Measurements from ENCODE around the gene MAT2B.

DNA sequence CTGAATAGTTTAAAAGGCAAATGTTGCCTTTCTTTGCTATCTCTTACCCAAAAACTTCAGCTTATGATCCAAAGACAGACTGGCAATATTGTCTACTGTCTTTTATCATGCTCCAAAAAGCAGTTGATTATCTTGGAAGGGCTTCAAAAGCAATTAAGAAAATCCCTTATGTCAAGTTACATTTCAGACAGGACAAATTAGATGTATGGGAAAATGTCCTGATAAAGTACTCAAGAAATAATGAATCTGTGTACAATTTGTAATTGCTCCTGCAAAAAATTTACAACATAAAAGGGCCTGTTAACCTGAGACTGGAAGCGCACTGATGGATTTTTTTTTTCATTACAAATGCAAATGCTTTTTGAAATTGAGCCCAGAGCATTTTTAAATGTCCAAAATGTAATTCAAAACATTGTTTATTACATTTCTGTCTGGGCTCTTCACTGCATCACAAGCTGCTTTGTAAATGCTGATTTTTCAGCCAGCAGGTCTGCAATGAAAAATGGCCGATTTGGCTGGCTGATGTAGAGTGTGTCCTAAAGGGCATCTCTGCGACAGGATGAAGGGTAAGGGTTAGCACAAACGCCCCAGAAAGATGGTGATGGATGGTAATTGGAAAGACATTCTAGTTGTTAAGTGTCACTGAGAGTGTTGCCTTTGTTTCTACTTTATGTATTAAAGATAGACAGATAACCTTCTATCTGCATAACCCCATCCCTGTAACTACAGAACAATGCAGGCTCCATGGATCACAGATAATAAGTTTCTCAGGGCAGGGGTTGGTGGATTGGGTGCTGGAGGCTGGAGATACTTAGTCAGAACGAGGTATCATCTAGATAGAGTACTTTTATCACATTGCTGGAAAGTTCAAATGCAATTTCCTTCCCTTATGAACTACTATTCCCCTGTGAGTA, 27.0 kb downstream of the MAT2B start:
- no peak for TF ChIP-seq ZNF354C (tag by site-specific recombination; IDR thresholded peaks at IDR 0.05; ENCODE audit: borderline replicate concordance, low read depth)
- TF ChIP-seq, protein P1, sequence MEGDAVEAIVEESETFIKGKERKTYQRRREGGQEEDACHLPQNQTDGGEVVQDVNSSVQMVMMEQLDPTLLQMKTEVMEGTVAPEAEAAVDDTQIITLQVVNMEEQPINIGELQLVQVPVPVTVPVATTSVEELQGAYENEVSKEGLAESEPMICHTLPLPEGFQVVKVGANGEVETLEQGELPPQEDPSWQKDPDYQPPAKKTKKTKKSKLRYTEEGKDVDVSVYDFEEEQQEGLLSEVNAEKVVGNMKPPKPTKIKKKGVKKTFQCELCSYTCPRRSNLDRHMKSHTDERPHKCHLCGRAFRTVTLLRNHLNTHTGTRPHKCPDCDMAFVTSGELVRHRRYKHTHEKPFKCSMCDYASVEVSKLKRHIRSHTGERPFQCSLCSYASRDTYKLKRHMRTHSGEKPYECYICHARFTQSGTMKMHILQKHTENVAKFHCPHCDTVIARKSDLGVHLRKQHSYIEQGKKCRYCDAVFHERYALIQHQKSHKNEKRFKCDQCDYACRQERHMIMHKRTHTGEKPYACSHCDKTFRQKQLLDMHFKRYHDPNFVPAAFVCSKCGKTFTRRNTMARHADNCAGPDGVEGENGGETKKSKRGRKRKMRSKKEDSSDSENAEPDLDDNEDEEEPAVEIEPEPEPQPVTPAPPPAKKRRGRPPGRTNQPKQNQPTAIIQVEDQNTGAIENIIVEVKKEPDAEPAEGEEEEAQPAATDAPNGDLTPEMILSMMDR (tag by site-specific recombination; IDR thresholded peaks at IDR 0.05): no peak
- TF ChIP-seq ZNF768 (tag by site-specific recombination; IDR thresholded peaks at IDR 0.05): no peak
- TF ChIP-seq KLF10 (tag by site-specific recombination; IDR thresholded peaks at IDR 0.05): no peak
- TF ChIP-seq ZNF670 (tag by site-specific recombination; IDR thresholded peaks at IDR 0.05; ENCODE audit: low read depth): no peak
- TF ChIP-seq YY1 (tag by site-specific recombination; IDR thresholded peaks at IDR 0.05): no peak
- TF ChIP-seq, protein P2, sequence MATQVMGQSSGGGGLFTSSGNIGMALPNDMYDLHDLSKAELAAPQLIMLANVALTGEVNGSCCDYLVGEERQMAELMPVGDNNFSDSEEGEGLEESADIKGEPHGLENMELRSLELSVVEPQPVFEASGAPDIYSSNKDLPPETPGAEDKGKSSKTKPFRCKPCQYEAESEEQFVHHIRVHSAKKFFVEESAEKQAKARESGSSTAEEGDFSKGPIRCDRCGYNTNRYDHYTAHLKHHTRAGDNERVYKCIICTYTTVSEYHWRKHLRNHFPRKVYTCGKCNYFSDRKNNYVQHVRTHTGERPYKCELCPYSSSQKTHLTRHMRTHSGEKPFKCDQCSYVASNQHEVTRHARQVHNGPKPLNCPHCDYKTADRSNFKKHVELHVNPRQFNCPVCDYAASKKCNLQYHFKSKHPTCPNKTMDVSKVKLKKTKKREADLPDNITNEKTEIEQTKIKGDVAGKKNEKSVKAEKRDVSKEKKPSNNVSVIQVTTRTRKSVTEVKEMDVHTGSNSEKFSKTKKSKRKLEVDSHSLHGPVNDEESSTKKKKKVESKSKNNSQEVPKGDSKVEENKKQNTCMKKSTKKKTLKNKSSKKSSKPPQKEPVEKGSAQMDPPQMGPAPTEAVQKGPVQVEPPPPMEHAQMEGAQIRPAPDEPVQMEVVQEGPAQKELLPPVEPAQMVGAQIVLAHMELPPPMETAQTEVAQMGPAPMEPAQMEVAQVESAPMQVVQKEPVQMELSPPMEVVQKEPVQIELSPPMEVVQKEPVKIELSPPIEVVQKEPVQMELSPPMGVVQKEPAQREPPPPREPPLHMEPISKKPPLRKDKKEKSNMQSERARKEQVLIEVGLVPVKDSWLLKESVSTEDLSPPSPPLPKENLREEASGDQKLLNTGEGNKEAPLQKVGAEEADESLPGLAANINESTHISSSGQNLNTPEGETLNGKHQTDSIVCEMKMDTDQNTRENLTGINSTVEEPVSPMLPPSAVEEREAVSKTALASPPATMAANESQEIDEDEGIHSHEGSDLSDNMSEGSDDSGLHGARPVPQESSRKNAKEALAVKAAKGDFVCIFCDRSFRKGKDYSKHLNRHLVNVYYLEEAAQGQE (tag by site-specific recombination; IDR thresholded peaks at IDR 0.05): no peak
- TF ChIP-seq ZNF174 (tag by site-specific recombination; IDR thresholded peaks at IDR 0.05): no peak
- TF ChIP-seq, protein P3, sequence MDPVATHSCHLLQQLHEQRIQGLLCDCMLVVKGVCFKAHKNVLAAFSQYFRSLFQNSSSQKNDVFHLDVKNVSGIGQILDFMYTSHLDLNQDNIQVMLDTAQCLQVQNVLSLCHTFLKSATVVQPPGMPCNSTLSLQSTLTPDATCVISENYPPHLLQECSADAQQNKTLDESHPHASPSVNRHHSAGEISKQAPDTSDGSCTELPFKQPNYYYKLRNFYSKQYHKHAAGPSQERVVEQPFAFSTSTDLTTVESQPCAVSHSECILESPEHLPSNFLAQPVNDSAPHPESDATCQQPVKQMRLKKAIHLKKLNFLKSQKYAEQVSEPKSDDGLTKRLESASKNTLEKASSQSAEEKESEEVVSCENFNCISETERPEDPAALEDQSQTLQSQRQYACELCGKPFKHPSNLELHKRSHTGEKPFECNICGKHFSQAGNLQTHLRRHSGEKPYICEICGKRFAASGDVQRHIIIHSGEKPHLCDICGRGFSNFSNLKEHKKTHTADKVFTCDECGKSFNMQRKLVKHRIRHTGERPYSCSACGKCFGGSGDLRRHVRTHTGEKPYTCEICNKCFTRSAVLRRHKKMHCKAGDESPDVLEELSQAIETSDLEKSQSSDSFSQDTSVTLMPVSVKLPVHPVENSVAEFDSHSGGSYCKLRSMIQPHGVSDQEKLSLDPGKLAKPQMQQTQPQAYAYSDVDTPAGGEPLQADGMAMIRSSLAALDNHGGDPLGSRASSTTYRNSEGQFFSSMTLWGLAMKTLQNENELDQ (tag by site-specific recombination; IDR thresholded peaks at IDR 0.05; ENCODE audit: low read depth): no peak
- no peak for TF ChIP-seq TRIM28 (IDR thresholded peaks at IDR 0.05; ENCODE audit: borderline replicate concordance, low read length)
- no peak for TF ChIP-seq ZNF121 (tag by site-specific recombination; IDR thresholded peaks at IDR 0.05)
